T-helper 22 cell (primary cell): ENCODE results near the gene PITX3.

ENCODE experiments used
- DNase-seq: peaks from one replicate; pipeline ENCODE4 v3.0.0-alpha.2; 2020; ENCODE audit warnings: low read depth

The PITX3 gene

DNA sequence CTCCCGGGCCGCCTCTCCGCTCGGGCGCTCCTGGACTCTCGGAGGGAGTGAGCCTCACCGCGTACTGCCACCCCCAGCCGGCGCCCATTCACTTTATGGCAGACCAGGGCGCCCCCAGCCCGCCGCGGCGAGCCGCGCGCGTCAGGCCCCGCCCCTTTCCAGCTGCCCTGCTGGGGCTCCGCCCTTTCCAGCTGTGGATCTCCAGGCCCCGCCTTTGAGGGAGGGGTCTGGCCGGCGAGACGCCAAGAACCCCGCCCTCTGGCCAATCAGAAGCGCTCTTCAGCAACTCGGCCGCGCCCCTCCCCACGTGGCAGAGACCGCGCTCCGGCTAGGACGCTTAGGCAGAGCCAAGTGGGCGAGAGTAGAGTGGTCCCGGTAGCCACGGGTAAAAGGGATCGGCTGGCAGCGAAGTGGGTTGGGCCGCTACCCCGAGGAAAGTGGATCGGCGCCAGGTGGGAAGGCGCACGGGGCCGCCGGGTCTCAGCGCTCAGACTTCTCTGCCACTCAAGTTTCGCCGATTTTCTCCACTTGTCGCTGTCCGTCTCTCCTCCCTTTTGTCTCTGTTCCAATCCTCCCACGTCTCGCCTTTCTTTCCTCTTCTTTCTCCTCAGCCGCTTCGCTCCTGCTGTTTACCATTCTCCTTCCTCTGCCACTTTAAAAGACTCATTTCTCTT, at the start of gene PITX3:
Gene PITX3 (minus strand): TSS at position 69 of the 674 bp plus-strand sequence. CDS start 9,432 bp downstream, outside the sequence.
- peak; percentile 84 for DNase-seq

DNA sequence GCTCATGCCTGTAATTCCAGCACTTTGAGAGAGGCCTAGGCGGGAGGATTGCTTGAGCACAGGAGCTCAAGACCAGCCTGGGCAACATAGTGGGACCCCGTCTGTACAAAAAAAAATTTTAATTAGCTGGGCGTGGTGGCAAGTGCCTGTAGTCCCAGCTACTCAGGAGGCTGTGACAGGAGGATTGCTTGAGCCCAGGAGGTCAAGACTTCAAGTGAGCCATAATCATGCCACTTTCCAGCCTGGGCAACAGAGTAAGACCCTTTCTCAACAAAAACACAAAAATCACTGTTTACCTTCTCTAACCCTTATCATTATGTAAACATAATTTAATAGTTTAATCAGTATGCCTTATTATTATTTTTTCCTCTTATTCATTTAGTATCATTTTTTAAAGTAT, 48.5 kb upstream of the PITX3 start:
- no peak for DNase-seq

DNA sequence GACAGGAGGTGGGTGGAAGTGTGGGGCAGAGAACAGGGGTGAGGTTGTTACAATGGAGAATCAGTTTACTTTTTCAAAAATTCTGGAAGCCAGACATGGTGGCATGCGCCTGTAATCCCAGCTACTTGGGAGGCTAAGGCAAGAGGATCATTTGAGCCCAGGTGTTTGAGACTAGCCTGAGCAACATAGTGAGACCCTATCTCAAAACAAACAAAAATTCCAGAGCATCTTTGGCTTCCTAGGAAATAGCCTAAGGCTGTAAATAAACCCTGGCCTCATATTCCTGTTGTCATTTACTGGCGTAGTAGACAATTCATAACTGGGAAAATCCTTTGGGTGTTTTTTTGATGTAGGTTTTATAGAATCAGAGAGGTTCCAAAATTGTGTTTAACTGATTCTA, 48.0 kb upstream of the PITX3 start:
- no peak for DNase-seq

DNA sequence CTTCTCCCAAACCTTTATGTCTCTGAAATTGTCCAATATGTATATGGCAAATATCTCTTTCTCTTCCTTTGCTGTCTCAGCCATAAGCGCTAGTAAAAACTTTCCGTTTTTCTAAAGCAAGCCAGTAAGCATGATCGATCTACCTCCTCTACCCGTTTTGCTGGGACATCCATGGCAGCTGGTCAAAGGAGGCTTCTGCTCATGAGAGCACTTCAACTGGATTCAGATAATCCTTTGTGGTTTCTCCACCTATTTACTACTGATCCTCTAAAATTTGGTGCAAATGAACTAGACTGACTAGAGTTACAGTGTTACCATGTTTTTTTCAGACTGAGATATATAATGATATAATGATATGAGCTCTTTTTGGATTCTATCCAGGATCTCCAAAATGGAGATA, 46.7 kb upstream of the PITX3 start:
- DNase-seq = no peak

DNA sequence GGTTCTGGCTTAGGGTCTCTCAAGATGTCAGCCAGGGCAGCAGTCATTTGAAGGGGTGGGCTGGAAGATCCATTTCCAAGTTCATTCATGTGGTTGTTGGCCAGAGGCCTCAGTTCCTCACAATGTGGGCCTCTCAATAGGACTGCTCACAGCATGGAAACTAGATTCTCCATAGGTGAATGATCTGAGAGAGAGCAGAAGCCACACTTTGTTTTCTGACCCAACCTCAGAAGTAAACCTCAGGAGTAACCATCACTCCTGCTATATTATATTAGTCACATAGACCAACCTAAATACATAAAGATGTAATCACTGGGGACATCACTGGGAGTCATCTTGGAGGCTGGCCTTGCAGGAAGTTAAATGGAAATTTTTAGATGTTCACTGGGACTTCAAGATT, 46.2 kb upstream of the PITX3 start:
- DNase-seq = no peak

DNA sequence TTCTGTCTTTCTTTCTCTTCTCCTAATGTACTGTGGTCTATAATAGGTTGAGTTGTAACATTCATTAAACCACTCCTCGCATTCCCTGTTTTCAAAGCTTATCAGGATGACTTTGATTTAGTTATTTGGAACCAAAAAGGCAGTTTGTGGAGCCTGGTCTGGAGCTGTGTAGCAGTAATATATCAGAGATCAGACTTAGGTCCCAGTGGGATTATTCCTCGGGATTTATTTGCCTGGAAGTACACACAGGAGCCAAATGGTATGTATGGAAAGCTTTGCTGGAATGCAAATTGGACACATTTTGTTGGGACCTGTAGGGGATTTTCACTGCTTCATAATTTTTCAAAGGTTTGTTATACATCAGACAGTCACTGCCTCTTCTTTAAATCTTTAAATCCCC, 44.9 kb upstream of the PITX3 start:
- no peak for DNase-seq

DNA sequence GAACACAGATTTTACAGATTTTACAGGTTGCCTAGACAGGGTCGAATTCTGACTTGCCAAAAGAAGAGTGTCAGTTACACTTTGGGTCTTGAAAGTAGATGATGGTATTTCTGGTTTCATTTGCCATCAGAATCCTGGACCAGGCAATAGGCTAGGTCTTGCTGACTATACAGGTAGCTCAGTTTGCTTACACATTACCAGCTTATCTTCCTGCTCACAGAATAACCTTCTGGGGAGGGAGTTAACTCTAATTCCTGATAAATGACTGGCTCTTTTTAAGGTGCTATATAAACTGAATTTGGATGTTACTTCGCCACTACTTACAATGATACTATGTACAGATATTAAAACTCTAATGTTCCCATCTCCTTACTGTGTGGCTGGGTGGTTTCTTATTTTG, 43.8 kb upstream of the PITX3 start:
- no peak for DNase-seq

DNA sequence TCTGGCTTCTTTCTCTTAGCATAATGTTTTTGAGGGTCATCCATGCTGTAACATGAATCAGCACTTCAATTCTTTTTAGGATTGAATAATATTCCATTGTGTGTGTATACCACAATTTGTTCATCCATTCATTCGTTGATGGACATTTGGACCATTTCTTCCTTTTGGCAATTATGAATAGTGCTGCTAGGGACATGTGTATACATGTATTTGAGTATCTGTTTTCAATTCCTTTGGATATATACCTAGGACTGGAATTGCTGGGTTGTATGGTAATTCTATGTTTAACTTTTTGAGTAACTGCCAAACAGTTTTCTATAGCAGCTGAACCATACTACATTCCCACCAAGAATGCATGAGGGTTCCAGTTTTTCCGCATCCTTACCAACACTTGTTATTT, 43.2 kb upstream of the PITX3 start:
- DNase-seq = no peak

DNA sequence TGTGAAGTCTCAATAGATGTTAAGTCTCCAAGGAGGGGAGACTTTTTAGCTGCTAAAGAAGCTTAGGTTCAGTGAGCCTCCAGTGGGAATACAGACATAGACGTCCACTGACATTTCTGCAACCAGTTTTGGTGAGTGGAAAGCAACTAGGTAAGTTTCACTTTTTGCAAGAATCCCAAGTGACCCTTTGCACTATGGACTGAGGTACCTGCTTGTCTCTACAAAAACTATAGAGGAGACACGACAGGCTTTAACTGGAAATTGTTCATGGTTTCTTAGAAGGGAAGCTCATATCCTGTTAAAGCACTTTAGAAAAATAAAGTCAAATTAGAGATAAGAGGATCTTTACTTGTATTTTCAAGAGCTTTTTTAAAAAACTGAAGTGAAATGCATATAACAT, 42.6 kb upstream of the PITX3 start:
- DNase-seq = no peak

DNA sequence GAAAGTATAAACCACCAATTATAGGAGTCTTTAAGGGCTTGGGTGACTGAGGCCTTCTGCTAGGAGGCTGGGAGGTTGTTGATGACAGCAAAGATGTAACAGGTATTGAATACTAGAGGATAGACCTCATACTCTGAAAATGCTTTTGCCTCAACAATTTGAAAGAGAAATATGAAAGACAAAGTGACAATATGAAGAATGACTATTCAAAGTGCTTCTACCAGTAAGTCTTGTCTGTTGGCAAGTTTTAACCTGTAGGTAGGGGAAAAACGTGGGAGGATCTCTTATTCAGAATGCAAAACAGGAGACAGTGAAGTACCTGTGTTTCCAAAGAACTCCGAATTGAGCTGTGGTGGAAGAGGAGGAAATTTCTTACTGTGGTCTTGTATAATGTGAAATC, 42.2 kb upstream of the PITX3 start:
- DNase-seq = no peak

DNA sequence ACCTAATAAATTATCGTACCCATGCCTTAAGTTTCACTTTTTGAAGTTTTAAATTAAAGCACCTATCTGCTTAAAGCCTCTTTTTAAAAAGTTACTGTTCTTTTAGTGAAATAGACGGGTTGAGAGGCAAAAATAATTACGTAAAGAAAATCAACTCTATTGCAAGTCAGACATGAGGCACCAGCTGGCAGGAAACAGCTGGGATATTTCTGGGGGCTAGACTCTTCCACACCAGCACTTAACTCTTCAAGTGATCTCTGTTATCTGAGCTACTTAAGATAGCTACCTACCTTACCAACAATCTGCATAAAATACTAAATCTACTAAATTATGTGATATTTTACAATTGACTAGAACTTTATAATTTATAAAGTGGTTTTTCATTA, 39.8 kb upstream of the PITX3 start:
- no peak for DNase-seq

DNA sequence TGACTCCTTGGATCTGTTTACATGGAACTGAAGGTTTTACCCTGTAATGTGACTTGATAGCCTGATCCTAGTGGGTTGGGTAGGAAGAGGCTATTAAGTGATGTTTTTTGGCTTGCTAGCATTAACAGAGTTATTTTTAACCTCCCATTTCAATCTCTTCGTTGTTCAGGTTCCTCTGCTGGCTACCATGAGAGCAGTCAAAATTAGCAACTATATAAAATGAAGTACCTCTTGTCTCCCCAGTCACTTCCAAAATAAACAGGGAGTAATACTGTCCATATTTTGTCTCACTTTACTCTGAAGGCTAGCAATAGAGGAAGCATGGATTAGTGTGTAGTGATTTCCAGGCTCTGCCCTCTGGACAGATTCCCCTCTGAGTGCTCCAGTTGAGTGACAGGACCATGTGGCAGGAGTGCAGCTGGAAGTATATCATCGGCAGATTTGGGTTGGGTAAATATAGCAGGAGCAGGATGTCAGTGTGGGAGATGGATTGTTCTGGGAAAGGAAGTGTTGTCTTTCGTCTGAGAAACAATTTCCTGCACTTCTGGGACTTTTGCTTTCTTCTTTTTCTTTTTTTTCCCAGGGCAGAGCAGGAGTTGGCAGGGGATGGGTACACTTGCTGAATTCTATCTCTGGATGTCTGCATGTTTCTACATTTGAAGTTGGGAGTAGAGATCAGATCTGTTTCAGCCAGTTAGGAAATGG, 39.2 kb upstream of the PITX3 start:
- DNase-seq = no peak

DNA sequence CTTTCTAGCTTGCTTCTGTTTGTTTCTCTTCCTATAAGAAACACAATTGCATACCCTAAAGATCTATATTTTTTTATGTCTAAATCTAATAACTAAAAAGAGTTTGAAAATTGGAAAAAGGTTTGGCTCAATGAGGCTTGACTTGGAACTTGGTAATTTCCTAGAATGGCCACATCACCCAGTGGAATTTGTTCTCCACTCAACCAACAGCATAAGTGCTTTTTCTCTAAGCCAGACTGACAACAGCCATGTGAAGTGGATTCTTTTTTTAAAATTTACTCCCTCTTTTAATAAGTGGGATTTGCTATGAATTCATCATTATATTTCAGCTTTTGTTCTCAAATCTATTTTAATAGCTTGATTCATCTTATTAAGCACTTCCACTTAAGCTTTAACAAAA, 37.8 kb upstream of the PITX3 start:
- DNase-seq = no peak

DNA sequence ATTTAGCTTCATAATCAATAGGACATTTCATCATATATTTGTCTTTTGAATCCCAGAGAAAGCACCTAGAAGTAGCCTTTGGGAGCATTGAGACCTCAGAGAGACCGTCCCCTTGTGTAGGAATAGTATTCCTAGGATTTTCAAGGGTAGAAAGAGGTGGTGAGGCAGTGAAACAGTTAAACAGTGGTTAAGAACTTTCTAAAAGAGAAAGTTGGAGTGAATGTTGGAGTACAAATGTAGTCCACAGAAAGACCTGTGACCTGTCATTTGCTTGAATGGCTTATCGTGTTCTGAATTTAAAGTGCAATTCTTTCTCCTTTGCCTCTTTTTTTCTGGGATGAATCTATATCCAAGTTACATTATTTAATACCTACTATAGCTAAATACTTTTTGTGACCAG, 34.0 kb upstream of the PITX3 start:
- no peak for DNase-seq

DNA sequence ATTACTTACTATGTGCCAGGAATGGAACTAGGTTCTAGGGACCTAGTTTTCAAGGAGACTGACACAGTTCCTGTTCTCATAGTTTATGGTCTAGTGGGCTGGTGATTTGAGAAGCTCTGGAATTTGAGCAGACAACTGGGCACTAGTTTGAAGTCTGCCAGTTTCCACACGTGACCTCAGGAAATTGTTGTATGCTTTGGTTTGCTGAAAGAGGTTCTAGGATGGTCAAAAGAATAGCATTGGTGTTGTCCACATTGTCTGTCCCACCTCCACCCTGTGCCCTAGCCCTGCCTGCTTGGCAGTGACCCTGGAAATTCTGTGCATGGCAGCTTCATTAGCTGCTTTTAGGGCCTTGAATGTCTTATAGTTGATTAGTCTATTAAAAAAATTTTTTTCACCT, 32.8 kb upstream of the PITX3 start:
- DNase-seq = no peak

DNA sequence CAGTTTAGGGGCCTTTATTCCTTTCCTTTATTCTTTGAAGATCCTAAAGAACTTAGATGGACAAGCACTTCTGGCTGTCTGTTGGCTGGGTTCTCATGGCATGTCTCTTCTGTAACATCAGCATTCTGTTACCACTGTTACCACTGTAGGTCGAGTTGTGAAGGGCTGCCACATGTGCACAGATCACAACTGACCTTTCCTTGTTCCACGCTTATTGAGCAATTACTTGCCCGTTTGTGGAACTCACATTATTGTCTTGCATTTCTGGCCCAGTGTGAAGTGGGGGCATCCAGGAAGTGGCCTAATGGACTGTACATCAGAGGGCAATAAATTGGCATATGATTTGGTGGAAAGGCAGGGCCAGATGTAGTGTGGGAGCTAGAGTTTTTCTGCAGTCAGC, 27.7 kb upstream of the PITX3 start:
- DNase-seq = no peak

DNA sequence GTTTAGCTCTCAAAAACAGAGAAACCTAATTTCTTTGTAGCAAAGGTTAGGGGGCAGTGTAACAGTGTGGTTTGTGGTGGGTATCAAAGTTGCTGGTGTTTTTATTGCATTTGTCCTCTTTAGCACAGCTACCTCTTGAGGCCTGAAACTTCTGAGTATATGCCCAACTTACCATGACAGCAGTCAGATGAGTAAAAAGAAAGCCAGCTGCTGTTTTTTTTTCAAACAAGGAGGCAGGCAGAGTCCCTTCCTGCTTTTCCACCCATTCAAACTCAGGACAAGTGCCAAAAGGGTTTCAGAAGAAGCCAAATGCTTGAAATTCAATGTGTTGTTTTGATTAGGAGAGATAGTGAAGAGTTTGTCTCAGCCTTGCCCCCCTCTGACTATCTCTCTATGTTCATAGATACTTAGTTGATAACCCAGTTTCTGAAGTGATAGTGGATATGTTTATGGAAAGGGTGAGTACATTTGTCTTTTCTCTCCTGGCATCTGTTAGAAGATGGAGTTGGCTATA, 27.1 kb upstream of the PITX3 start:
- DNase-seq = no peak

DNA sequence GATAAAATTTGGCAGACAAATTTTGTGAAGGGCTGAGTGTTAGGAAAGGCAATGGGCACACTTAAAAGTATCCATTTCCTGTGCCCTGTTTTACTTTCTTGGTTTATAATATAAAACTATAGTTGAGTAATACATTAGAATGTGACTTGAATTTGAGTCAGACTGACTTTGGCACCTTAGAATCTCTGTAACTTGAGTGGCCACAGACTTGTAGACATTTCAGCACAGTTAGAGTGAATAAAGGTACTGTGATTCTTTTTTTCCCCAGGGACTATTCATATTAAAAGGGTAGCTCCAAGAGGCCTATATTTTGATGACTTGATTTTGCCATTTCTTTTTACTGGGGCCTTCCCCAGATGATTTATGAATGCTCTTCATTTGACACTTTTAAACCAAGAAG, 26.4 kb upstream of the PITX3 start:
- DNase-seq = no peak

DNA sequence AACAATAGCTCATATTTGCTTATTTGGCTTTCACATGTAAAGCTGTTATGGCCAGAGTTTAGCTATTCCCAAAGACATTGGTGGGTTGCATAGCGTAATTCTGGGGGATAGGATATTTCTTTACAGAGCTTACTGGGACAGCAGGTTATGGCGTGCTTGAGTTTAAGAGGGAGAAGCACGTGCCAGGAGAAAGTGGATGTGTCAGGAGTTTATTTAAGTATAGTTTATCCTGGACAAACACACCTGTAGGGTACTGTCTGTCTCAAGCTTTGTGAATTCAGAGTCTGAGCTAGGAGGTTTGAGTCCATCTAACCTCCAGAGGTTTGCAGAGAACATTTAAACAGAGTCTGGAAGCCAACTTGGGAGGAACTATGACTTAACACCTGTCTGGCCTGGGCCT, 25.4 kb upstream of the PITX3 start:
- DNase-seq = no peak

DNA sequence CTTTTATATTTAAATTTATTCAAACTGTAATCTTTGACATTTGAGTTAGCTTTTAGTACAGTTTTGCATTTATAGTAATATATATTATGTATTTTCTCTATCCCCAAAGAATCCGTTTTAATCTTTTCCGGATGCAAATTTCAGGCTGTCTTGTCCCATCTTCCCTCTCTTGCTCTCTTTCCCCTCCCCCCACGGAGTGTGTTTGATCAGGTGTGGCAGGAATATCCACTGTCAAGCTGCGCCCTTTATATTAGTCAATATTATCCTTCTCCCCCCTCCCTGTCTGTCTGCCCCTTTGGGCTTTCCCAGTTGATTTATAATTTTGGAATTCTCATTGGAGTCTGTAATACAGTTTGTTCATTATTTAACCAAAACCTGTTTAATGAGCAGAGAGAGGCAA, 23.1 kb upstream of the PITX3 start:
- DNase-seq = no peak

DNA sequence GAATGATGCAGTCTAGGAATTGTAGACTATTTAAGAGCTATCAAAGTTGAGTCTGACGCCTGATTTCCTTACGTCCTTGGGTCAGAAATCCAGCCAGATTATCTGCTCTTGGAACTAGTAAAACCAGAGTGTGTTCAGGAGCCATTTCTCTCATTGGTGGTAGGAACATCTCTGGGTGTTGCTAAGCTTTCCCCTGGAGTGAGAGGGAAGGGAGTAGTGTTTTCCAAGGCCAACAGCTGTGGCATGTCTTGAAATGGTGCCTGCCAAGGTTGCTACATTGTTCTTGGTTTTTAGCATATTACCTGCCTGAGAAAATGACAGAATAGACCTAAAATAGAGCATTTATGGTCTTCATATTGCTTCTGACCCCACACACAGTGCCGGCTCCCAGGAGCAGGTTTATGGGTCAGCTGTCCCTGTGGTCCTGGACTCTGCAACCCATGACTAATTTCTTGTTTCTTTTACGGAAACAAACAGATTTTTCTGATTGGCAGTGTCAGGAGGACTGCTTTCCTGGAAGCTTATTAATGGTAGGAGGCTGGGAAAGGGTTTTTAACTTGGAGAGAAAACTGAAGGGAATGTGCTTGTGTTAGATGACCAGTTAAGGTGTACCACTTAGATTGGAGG, 21.5 kb upstream of the PITX3 start:
- DNase-seq = no peak

DNA sequence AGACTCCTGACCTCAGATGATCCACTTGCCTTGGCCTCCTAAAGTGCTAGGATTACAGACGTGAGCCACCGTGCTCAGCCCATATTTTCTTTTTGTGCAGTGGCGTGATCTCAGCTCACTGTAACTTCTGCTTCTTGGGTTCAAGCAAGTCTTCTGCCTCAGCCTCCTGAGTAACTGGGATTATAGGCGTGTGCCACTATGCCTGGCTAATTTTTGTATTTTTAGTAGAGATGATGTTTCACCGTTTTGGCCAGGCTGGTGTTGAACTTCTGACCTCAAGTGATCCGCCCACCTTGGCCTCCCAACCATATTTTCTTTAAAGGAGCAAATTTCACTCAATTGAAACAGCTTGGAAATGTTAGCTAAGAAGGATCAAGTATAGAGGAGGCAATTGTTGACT, 20.5 kb upstream of the PITX3 start:
- no peak for DNase-seq

DNA sequence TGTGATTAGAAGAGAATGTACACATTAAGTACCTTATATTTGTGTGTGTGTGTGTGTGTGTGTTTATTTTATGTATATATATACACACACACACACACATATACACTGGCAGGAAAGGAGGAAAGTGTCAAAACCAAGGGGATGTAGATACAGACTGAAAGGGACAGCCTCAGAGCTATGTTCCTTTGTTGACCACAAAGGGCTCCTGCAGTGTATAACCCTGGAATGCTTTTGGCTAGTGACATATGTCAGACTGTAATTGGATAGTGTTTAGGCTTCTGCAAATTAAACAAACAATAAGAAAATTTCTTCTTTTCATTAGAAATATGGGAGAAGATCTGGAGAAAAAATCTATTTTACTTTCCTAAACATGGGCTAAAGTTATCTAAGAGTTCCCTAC, 19.9 kb upstream of the PITX3 start:
- DNase-seq = no peak

DNA sequence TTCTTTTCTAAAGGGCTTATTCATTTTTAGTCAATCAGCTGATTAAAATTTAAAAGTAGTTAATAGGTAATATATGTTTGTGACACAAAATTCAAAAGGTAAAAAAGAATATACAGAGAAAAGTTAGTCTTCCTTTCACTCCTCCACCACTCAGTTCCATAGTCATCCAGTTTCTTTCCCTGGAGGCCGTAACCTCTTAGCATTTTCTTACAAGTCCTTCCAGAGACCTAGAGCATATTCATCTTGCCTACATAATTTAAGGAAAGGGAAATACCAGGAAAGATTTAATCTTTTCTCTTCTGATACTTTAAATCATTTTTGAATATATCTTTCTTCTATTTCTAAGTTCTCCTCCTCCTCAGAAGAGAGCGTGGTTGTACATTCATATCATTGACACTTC, 14.1 kb upstream of the PITX3 start:
- DNase-seq = no peak
